GM21515 (cell line): Measurements from ENCODE around the gene CNNM1.

Experiments
- ATAC-seq: cut with Tn5 transposase; IDR thresholded peaks from one replicate; pipeline ENCODE4 v1.9.1; 2021; ENCODE audit not compliant: unreplicated experiment

The CNNM1 gene

GRCh38 chr10:99337311-99337811 lies 8.2 kb downstream of the CNNM1 start:
- ATAC-seq, result no peak

- no peak for ATAC-seq
These were observed 8.7 kb downstream of the CNNM1 start for GRCh38 chr10:99337901-99338300.

DNA sequence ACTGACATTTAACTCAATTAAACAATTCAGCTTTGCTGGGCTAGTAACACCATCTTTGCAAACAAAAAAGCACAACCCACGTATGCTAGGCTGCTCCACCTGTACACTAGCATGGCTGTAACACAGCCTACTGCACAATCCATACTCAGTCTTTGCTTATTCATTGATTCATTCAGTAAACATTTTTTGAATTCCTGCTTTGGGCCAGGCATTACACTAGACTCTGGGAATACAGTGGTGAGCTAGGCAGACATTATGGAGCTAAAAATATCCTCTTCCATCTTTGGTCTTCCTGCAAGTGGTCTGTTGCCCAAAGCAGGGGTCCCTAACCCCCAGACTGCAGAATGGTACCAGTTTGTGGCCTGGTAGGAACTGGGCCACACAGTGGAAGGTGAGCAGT lies 9.9 kb downstream of the CNNM1 start:
- ATAC-seq, result no peak

GRCh38 chr10:99339563-99340047 lies 10.4 kb downstream of the CNNM1 start:
- ATAC-seq, result no peak

GRCh38 chr10:99340650-99341049 lies 11.5 kb downstream of the CNNM1 start:
- no peak for ATAC-seq

GRCh38 chr10:99341248-99341647 lies 12.1 kb downstream of the CNNM1 start:
- ATAC-seq, result no peak

DNA sequence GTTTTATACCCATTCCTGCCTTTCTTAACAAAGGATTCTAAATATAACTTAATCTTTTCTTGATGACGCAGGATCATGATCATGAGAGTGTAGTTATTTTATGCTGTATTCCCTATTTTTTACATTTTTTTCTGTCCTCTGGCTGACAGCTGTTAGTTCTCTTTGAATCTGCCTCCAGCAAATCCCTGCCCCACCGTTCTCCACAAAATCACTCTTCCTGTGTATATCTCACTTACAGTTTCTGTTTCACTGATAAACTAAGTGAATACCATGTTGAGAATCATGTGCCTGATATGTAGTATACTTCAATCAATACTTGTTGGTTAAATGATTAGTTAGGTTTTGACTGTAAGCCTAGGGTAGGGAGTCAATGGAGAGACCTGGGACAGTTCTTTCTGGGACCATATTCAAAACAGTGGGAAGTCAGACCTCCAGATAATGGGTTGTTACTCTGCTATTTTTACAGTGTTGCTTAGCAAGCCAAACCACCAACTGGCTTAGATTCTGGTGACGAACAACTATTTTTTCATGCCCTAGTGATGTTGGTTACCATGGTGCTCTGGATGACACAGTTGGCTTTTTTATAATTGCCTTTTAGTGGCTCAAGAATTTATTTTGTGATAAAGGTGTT lies 12.8 kb downstream of the CNNM1 start:
- ATAC-seq, result no peak

- ATAC-seq, result no peak
These were observed 14.1 kb downstream of the CNNM1 start for GRCh38 chr10:99343262-99343661.

- ATAC-seq, result no peak
These were observed 15.6 kb downstream of the CNNM1 start for GRCh38 chr10:99344715-99345114.

- ATAC-seq, result no peak
These were observed 16.2 kb downstream of the CNNM1 start for GRCh38 chr10:99345350-99345749.

DNA sequence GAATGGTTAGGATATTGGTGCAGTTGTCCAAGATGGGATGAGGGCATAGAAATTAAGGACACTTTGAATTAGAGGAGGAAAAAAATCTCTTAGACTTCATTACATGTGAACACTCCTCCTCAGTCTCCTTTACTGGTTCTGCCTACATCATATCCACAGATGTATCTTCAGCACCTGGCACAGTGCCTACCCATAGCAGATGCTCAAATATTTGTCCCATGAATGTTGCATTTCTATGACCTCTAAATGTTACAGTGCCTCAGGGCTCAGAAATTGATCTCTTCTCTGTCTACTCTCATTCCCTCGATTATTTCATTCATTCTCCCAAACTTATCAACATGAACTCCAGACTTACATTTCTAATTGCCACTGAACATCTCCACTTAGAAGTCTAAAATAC lies 17.1 kb downstream of the CNNM1 start:
- ATAC-seq, result no peak

GRCh38 chr10:99347672-99348071 lies 18.5 kb downstream of the CNNM1 start:
- ATAC-seq, result no peak

GRCh38 chr10:99353182-99353581 lies 24.0 kb downstream of the CNNM1 start:
- ATAC-seq, result no peak

- ATAC-seq, result no peak
These were observed 28.5 kb downstream of the CNNM1 start for GRCh38 chr10:99357691-99358090.

- ATAC-seq, result no peak
These were observed 28.9 kb downstream of the CNNM1 start for GRCh38 chr10:99358101-99358500.

DNA sequence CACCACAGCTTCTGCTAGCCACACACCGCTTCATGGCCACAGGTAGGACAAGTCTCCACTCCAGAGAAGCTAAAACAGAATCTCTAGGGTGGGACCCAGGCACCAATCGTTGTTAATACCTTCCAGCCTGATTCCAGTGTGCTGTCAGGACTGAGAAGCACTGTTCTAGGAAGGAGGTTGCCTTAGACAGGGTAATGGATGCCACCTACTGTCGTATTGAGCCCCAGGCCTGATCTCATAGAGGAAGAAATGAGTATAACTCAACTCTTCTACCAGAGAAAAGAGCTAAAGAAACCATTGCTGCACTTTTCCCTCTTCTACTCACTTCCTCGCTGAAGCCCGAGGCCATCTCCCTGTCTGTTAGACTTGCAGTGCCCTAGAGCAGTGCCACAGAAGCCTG lies 31.8 kb downstream of the CNNM1 start:
- no peak for ATAC-seq

- no peak for ATAC-seq
These were observed 35.0 kb downstream of the CNNM1 start for GRCh38 chr10:99364125-99364524.

- ATAC-seq, result no peak
These were observed 36.2 kb downstream of the CNNM1 start for GRCh38 chr10:99365311-99365710.

DNA sequence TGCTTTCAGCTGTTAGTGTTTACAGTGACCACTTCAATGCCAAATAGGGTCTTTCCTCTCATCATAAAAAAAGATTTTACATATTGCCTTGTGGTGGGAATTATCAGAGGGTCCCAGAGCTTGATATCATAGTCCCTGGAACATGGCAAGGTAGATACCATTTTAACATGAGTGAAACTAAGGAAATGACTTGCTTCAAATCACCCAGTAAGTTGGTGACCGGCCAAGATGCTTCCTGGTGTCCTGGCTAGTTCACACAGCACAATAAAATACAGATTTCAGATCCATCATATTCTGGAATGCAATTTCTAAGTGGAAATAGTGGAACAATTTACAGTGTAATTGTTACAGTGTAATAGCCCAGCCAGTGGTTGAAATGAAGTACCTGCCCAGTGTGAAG lies 36.6 kb downstream of the CNNM1 start:
- no peak for ATAC-seq

- ATAC-seq, result no peak
These were observed 37.5 kb downstream of the CNNM1 start for GRCh38 chr10:99366666-99367065.

- ATAC-seq, result no peak
These were observed 39.5 kb downstream of the CNNM1 start for GRCh38 chr10:99368646-99369045.

GRCh38 chr10:99369126-99369525 lies 40.0 kb downstream of the CNNM1 start:
- ATAC-seq, result no peak

DNA sequence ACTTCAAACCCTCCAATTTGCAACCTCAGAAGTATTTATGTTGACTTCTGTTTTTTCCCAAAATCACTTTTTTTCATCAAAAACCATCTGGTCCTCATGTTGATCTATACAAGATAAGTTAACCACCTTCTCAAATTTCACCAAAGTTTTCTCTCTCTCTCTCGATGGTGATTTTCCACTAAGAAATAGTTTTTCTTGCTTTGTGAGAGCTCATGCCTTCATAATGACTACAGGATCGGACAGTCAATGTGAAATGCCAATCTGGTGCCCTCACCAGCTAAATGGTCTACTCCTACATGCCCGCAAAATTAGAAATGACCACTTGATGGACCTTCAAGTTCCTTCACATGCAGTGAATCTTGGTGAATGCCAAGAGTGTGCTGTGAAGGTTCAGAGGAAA lies 40.4 kb downstream of the CNNM1 start:
- ATAC-seq, result no peak
